ENCODE data around the gene GAD2. TPM values are rescaled to one million over a fixed set of nuclear protein-coding genes. Genes with fewer than 3 reads are reported as not detected.
A peak's percentile ranks its signal among the peaks of the same experiment; 100 is the strongest.

GAD2 gene
- total RNA-seq, 1 experiment from 2014 or later: not detected

- Histone ChIP-seq H3K4me1 (ENCODE audit: control insufficient read depth, insufficient read depth, low read length) (no peaks in the 10 kb centered on the region), H3K36me3 (ENCODE audit: control insufficient read depth, insufficient read depth, low read length) (no peaks in the 10 kb centered on the region), H3K27ac (ENCODE audit: low read length) (no peak overlapping the region), H3K9me3 (ENCODE audit: control insufficient read depth, insufficient read depth, low read depth, low read length) (no peaks in the 10 kb centered on the region), H3K27me3 (ENCODE audit: control insufficient read depth, insufficient read depth, low read length) (peaks cover 8% of the 10 kb centered on the region; the same call in 1 of the 2 replicates), H3K4me3 (ENCODE audit: low read depth in 2 of 2, low read length in 2 of 2) (no peak overlapping the region)
- no peak for TF ChIP-seq SIN3A (IDR thresholded peaks at IDR 0.05; ENCODE audit: borderline replicate concordance, insufficient read depth, low read depth, low read length)
- peak; percentile 34 to 56; a peak in 1 of 4 replicates for TF ChIP-seq REST (IDR thresholded peaks at IDR 0.05; ENCODE audit: insufficient read depth in 1 of 2, low read depth in 2 of 2, low read length in 1 of 2)
- BruUV-seq (replicated peaks): no TSS peak
- DNase-seq (ENCODE audit: low read depth, low spot score): no peak
- ATAC-seq: no peak
- in situ Hi-C loops (cut with HindIII; ENCODE audit: low pct_unique_long_range_greater_than_20kb, low sequenced_read_pairs) (no loop called here), intact Hi-C loops (cut with micrococcal nuclease; ENCODE audit: unreplicated experiment) (no loop called here)
- ChIA-PET CTCF (no interaction called here), POLR2A (no interaction called here)
Observed at GRCh38 chr10:26215935-26216584, 514 bp upstream of the GAD2 start.

GRCh38 chr10:26217396-26218086 is 967 bp downstream of the GAD2 start:
- in situ Hi-C loops (cut with HindIII; ENCODE audit: low pct_unique_long_range_greater_than_20kb, low sequenced_read_pairs): no loop called here
- Histone ChIP-seq H3K4me3 (ENCODE audit: low read depth in 2 of 2, low read length in 2 of 2) (no peak overlapping the region), H3K27ac (ENCODE audit: low read length) (no peak overlapping the region), H3K27me3 (ENCODE audit: control insufficient read depth, insufficient read depth, low read length) (peaks cover 8% of the 10 kb centered on the region; the same call in 1 of the 2 replicates), H3K36me3 (ENCODE audit: control insufficient read depth, insufficient read depth, low read length) (no peaks in the 10 kb centered on the region), H3K9me3 (ENCODE audit: control insufficient read depth, insufficient read depth, low read depth, low read length) (no peaks in the 10 kb centered on the region), H3K4me1 (ENCODE audit: control insufficient read depth, insufficient read depth, low read length) (no peaks in the 10 kb centered on the region)
- BruUV-seq (replicated peaks): no TSS peak
- ATAC-seq (no peak), DNase-seq (ENCODE audit: low read depth, low spot score) (no peak)
- ChIA-PET CTCF (no interaction called here), POLR2A (no interaction called here)
- no peak for TF ChIP-seq CTCF (IDR thresholded peaks at IDR 0.05)
- intact Hi-C loops (cut with micrococcal nuclease; ENCODE audit: unreplicated experiment): no loop called here

- no peak overlapping the region for H3K27ac ChIP-seq (ENCODE audit: low read length)
- TF ChIP-seq CTCF (IDR thresholded peaks at IDR 0.05) (no peak), REST (IDR thresholded peaks at IDR 0.05; ENCODE audit: insufficient read depth in 1 of 2, low read depth in 2 of 2, low read length in 1 of 2) (no peak), SIN3A (IDR thresholded peaks at IDR 0.05; ENCODE audit: borderline replicate concordance, insufficient read depth, low read depth, low read length) (no peak), TCF7L2 (IDR thresholded peaks at IDR 0.05; ENCODE audit: low read depth, low read length) (no peak), POLR2AphosphoS5 (IDR thresholded peaks at IDR 0.05; ENCODE audit: low read depth, low read length) (no peak)
- H3K27me3 ChIP-seq (ENCODE audit: control insufficient read depth, insufficient read depth, low read length): peaks cover 8% of the 10 kb centered on the region; the same call in 1 of the 2 replicates
- no TSS peak for BruUV-seq (replicated peaks)
- ATAC-seq (no peak), DNase-seq (ENCODE audit: low read depth, low spot score) (no peak)
- in situ Hi-C loops (cut with HindIII; ENCODE audit: low pct_unique_long_range_greater_than_20kb, low sequenced_read_pairs): no loop called here
- H3K9me3 ChIP-seq (ENCODE audit: control insufficient read depth, insufficient read depth, low read depth, low read length): no peaks in the 10 kb centered on the region
- no peaks in the 10 kb centered on the region for H3K4me1 ChIP-seq (ENCODE audit: control insufficient read depth, insufficient read depth, low read length)
- no peaks in the 10 kb centered on the region for H3K36me3 ChIP-seq (ENCODE audit: control insufficient read depth, insufficient read depth, low read length)
- intact Hi-C loops (cut with micrococcal nuclease; ENCODE audit: unreplicated experiment): no loop called here
- CTCF ChIA-PET: no interaction called here
- POLR2A ChIA-PET: no interaction called here
- no peak overlapping the region for H3K4me3 ChIP-seq (ENCODE audit: low read depth in 2 of 2, low read length in 2 of 2)
Observed at GRCh38 chr10:26219676-26220075, 3.1 kb downstream of the GAD2 start.
